NCI-H128 (cell line): ENCODE measurements around the gene TMPRSS6.

ENCODE experiments used
- DNase-seq: peaks from one replicate; lab custom pipeline; 2025; ENCODE audit not compliant: unreplicated experiment; lab: John Stamatoyannopoulos, UW

The TMPRSS6 gene

GRCh38 chr22:37117092-37117491 lies 7.6 kb upstream of the TMPRSS6 start:
- DNase-seq = no peak

DNA sequence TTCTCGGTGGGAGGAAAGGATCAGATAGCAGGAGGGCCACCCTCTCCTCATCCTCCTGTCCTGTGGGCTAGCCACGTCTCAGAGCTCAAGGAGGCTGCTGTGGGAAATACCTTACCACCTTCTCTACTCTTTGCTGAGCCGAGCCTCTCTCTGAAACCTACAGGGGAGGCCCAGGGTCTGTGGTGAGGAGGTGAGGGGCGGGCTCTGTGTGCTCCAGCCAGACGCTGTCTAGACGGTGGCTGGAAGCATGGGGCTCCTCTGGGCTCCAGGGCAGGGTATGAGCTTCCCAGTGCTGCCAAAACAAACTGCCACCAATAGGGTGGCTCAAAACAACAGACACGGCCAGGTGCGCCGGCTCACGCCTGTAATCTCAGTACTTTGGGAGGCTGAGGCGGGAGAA lies 5.5 kb upstream of the TMPRSS6 start:
- DNase-seq = no peak

GRCh38 chr22:37113757-37114156 lies 4.2 kb upstream of the TMPRSS6 start:
- no peak for DNase-seq

GRCh38 chr22:37112084-37112728 lies 2.7 kb upstream of the TMPRSS6 start:
- DNase-seq = no peak

DNA sequence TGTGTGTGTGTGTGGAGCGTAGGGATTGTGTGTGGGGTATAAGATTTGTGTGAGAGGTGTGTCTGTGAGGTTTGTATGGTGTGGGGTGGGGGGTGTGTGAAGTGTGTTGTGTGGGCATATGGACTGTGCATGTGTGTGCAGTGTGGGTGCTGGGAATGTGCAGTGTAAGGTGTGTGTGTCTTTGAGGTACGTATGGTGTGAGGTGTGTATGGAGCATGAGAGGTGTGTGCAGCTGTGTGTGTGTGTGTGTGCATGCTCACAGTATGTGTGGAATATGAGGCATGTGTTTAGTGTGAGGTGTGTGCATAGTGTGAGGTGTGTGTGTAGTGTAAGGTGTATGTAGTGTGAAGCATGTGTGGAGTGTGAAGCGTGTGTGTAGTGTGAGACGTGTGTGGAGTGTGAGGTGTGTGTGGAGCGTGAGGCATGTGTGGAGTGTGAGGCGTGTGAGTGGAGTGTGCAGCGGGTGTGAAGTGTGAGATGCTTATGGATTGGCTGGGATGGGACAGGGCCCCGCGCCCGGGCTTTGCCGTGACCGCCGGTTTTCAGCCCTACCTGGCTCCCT lies 1.7 kb upstream of the TMPRSS6 start:
- no peak for DNase-seq

- no peak for DNase-seq
These were observed 1.5 kb downstream of the TMPRSS6 start for GRCh38 chr22:37107816-37108621.

DNA sequence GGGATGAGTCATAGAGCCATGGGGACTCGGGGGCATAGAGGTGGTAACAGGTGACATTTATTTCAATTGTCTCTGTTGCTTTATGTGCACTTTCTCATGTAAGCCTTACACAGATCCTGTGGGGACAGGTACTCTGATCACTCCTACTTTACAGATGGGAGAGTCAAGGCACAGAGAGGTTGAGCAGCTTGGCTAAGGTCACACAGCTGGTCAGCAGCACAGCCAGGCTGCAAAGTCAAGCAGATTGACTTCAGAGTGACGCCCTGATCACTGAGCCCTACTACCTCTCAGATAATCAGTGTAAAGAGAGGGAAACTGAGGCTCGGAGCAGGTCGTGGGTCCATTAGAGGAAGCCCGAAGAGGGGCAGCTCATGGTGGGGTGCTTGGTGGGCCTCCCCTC lies 3.5 kb downstream of the TMPRSS6 start:
- DNase-seq = no peak

DNA sequence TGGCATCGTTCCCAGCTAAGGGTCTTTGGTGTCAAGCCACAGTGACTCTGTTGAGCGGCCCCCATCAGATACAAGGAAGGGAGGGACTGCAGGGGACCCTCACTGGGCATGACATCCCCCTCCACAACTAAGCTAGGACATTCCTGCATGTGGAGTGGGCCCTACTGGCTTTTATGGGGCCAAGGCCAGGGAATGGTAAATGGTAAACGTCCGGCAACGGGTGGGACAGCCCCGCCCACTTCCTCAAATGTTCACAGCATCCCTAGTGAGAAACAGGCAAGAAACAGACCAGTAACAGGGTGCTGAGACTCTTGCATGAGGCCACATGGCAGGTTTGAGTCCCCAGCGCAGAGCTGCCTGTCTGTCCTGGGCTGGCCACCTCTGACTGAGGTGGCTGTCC lies 4.4 kb downstream of the TMPRSS6 start:
- DNase-seq = no peak

DNA sequence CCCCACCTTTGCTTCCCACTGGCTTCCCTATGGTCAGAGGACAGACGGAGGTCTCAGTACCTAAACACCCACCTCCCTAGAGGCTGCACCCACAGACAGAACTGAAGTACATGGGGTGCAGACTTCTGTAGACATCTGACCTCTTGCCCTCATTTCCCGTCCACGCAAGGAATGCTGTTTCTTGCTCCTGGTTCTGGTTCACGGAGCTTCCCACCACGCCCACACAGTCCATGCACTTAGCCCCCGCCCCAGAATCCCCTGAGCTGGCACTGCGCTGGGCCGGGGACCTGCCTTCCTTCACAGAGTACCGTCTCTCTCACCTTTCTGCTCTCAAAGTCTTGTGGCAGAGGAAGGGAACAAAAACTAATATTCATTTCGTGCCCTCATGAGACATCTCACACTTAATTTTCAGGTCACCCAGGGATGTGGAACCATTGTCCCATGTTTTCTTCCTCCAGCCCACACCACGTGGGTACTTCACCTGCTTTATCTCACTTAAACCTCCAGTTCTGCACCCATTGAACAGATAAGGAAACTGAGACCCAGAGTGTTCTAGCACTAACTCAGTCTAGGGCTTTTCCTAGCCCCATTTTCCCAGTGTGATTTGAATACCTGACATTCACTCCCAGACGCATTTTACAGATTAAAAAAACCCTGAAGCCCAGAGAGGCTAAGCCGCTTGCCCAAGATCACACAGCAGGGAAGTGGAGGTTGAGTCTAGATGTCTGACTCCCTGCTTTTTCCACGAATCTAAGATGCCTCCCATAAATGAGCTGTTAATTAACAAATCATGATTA lies 5.7 kb downstream of the TMPRSS6 start:
- no peak for DNase-seq

DNA sequence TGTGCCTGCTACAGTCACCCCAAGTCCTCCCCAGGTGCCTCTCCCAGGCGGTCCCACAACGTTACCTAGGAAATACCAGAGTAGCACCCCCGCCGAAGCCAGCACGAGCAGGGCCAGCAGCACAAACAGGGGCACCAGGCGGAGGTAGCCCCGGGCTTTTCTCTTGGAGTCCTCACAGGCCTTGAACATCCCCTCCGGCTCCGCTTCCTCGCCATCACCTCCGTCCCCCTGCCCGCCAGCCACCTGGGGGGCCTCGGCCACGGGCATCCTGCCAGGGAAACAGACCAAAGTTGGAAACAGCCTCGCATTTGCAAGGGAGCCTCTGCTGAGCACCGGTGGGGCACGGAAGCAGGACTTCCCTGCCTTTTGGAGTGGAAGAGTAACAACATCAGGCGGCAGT lies 6.4 kb downstream of the TMPRSS6 start:
- DNase-seq = no peak

- no peak for DNase-seq
These were observed 8.0 kb downstream of the TMPRSS6 start for GRCh38 chr22:37101311-37102066.

DNA sequence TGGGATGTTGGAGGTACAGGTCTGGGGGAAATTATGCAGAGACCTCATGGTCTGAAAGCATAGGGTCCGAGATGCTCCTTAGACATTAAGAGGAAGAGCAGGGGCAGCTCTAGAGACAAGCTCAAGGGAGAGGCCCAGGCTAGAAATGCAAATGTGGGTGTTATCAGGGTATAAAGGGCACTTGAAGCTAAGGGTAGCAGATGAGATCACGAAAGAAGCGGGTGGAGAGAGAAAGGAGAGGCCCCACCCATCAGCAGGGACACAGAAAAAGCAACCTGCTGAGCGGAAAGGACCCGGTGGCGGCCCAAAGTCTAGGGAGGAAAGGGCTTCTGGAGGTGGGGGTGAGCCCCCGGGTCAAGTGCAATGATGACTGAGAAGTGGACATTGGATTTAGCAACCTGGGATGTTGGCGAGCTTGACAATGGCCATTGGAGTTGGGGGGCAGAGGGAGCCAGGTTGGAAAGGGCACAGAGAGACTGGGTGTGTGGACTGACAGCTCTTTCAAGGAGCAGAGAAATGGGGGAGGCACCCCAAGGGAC lies 8.9 kb downstream of the TMPRSS6 start:
- no peak for DNase-seq

DNA sequence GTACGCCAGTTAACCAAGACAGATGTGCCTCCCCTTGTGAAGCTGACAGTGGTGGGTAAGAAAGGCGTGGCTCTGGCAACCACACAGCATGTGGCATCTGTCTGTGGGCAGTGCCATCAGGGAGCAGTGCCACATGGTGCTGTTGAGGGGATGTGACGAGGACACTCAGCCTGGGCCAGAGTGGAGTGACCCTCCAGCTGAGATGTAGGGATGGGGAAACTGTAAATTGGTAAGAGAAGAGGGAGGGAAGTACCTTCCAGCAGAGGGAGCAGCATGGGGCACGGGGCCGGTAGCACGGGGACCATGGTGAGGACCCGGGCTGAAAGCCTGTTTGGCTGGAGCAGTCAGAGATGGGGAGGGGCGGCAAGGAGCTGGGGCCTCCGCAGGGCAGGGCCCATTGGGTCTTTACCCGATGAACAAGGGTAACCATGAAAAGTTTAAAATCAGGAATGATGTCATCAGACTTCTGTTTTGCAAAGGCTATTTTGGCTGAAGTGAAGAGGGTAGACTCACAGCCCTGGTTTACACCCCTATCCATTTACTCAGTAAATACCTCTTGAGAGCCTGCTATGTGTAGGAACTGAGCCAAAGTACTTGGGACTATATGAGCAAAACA lies 10.4 kb downstream of the TMPRSS6 start:
- no peak for DNase-seq

- no peak for DNase-seq
These were observed 12.2 kb downstream of the TMPRSS6 start for GRCh38 chr22:37097346-37097745.

GRCh38 chr22:37095113-37095512 lies 14.4 kb downstream of the TMPRSS6 start:
- no peak for DNase-seq

GRCh38 chr22:37094239-37094638 lies 15.3 kb downstream of the TMPRSS6 start:
- no peak for DNase-seq

GRCh38 chr22:37092997-37093396 lies 16.5 kb downstream of the TMPRSS6 start:
- no peak for DNase-seq

GRCh38 chr22:37091994-37092393 lies 17.5 kb downstream of the TMPRSS6 start:
- DNase-seq = no peak

DNA sequence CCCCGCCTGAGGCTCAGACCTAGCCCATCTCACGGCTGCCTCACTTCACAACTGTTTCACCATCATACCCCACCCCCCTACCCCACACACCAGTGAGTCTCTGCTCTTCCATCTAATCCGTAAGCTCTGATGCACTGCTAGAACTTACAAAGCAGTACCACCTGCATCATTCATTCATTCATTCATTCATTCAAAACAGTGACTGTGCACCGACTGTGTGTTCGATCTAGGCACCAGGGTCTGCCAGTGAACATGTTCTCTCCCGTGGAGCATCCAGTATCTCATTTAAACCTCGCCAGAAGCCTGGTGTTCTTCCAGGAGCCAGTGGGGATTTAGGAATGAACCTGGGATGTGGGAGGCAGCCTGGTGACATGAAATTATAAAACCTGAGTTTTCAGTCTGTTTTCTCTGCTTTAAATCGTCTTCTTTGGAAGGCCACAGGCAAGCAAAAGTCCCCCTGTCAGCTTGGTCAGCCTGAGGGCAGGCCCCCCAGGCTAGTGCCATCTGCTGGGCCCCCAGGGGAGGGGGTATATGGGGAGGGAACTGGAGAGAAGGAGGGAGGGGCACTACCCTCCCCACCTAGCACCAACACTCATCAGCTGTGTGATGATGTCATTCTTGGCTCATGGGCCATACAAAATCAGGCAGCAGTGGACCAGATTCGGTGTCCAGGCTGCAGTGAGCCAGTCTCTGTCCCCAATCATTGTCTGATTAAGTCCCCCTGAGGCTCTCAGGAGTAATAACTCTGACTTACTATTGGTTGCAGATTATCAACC lies 18.4 kb downstream of the TMPRSS6 start:
- no peak for DNase-seq
